ENCODE measurements around the gene AMZ2. TPM values are rescaled to one million over a fixed set of nuclear protein-coding genes. Genes with fewer than 3 reads are reported as not detected.
A peak's percentile ranks its signal among the peaks of the same experiment; 100 is the strongest.

AMZ2 gene
- total and polyA plus RNA-seq, 2 of the 8 experiments (the other 6 are each of a cell fraction or from before 2014, with no cell fraction given), result 49.5 to 71.0 TPM

DNA sequence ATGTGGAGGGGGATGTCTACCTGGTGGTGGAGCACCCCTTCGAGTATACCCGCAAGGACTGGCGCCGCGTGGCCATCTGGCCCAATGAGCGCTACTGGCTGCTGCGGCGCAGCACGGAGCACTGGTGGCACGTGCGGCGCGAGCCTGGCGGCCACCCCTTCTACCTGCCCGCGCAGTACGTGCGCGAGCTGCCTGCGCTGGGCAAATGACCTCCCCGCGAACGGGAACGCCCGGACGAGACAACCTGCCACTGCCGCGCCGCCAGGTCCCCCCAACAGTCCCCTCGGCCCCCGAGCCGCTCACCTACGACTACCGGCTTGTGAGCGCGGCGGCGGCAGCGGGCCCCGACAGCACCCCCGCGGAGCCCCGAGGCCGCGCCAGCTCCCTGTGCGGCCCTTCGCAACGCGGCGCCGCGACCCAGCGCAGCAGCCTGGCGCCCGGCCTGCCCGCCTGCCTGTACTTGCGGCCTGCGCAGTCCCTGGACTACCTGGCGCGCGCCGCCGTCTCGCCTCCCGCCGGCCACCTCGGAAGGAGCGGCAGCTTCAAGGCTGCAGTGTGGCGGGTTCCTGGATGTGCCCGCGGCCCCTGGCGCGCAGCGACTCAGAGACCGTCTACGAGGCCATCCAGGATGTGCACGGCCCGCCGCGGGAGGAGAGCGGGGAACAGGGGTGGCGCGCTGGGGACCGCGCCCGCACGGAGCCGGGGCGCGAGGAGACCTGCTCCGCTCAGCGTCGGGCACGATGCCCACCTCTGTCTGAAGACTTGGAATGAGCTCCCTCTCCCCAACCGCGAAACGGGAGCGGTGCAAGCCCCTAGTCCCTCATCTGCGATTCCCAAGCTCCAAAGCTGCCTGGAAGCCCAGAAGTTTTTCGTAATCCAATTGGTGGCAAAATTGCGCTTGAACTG is 48.7 kb upstream of the AMZ2 start (continued):
- TF ChIP-seq, protein P1, sequence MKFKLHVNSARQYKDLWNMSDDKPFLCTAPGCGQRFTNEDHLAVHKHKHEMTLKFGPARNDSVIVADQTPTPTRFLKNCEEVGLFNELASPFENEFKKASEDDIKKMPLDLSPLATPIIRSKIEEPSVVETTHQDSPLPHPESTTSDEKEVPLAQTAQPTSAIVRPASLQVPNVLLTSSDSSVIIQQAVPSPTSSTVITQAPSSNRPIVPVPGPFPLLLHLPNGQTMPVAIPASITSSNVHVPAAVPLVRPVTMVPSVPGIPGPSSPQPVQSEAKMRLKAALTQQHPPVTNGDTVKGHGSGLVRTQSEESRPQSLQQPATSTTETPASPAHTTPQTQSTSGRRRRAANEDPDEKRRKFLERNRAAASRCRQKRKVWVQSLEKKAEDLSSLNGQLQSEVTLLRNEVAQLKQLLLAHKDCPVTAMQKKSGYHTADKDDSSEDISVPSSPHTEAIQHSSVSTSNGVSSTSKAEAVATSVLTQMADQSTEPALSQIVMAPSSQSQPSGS (IDR thresholded peaks at IDR 0.05; ENCODE audit: low read length), result no peak
- TF ChIP-seq CREB1 (IDR thresholded peaks at IDR 0.05) (no peak), RNF2 (IDR thresholded peaks at IDR 0.05; ENCODE audit: borderline replicate concordance, low read depth, low read length, missing control alignments, poor library complexity, severe bottlenecking) (peak; percentile 67), RAD21 (IDR thresholded peaks at IDR 0.05 in 1 of 2, conservative IDR thresholded peaks at IDR 0.05 in 1 of 2; ENCODE audit: low read depth in 2 of 2, low read length in 2 of 2) (no peak), SIX5 (IDR thresholded peaks at IDR 0.05; ENCODE audit: low read depth, low read length) (no peak), JUN (IDR thresholded peaks at IDR 0.05; ENCODE audit: low read depth, low read length) (no peak), EZH2 (IDR thresholded peaks at IDR 0.05; ENCODE audit: low read depth, low read length, severe bottlenecking) (peak; percentile 90), SIRT6 (IDR thresholded peaks at IDR 0.05; ENCODE audit: low read length) (no peak), CBX8 (IDR thresholded peaks at IDR 0.05; ENCODE audit: borderline replicate concordance, low read depth, low read length) (no peak), JUND (IDR thresholded peaks at IDR 0.05; ENCODE audit: low read length) (no peak), RXRA (IDR thresholded peaks at IDR 0.05; ENCODE audit: insufficient read depth, low read depth, low read length) (no peak), BRCA1 (IDR thresholded peaks at IDR 0.05; ENCODE audit: low read depth, low read length) (no peak), RBBP5 (IDR thresholded peaks at IDR 0.05; ENCODE audit: borderline replicate concordance, low read depth, low read length) (peak; percentile 39; the same call in 1 of the 2 replicates), EGR1 (IDR thresholded peaks at IDR 0.05; ENCODE audit: borderline replicate concordance, low read depth, low read length) (no peak), SIN3A (conservative IDR thresholded peaks at IDR 0.05 in 1 of 2, IDR thresholded peaks at IDR 0.05 in 1 of 2; ENCODE audit: low read depth in 1 of 2, low read length in 2 of 2) (no peak), NANOG (IDR thresholded peaks at IDR 0.05; ENCODE audit: insufficient read depth, low read depth, low read length, poor library complexity, severe bottlenecking) (no peak), POLR2A (IDR thresholded peaks at IDR 0.05; ENCODE audit: control extremely low read depth in 1 of 2, low read depth in 2 of 2, low read length in 2 of 2) (no peak), PHF8 (conservative IDR thresholded peaks at IDR 0.05; ENCODE audit: low read depth, low read length) (0 out of 2 replicates have a peak, but pooled peaks have one; percentile 14), CBX5 (IDR thresholded peaks at IDR 0.05; ENCODE audit: low read depth, low read length) (no peak), FOSL1 (IDR thresholded peaks at IDR 0.05; ENCODE audit: insufficient read depth, low read depth, low read length) (no peak), RFX5 (IDR thresholded peaks at IDR 0.05; ENCODE audit: borderline replicate concordance, low read depth, low read length) (no peak), POLR2AphosphoS5 (IDR thresholded peaks at IDR 0.05; ENCODE audit: low read depth, low read length) (no peak)

All from H1 (cell line).